Coronary artery (tissue), 2 donors: ENCODE measurements around the gene KRT17.
A peak's percentile ranks its signal among the peaks of the same experiment; 100 is the strongest.

ENCODE experiments used
- DNase-seq: peaks from one replicate; pipeline ENCODE4 v3.0.0-alpha.2; 2017; ENCODE audit warnings: low spot score
- H3K27ac ChIP-seq, 2 donors: fragments of 200-600 bp; sonication (generic); one replicate each; pipeline ENCODE4 v1.5.1; 2016 to 2019
- H3K4me3 ChIP-seq: fragments of 200-600 bp; sonication (generic); 2 replicates; pipeline ENCODE4 v1.5.1; 2016; ENCODE audit warnings: mild to moderate bottlenecking, moderate library complexity
- TF ChIP-seq, protein P1 (sequence below): fragments of 200-600 bp; sonication (generic); IDR thresholded peaks from one replicate; pipeline ENCODE4 v1.5.1; 2019; ENCODE audit warnings: antibody characterized with exemption

Gene KRT17

DNA sequence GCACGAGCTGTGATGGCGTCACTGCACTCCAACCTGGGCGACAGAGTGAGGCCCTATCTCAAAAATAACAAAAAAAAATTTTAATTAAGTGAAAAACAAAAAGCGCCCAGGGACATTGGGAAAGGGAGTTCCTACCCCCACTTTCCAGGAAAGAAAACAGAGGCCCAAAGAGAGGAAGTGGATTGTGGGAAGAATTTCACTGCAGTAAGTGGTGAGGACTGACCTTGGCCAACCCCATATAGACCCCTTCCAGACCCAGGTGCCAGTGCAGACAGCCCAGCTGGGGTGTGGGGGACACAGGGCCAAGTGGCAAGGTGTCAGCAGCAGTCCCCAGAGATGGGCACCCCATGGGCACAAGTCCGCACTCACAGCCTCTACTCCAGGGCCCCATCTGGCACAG lies 29.0 kb upstream of the KRT17 start:
- no peak overlapping the region for H3K27ac ChIP-seq
- TF ChIP-seq, protein P1, sequence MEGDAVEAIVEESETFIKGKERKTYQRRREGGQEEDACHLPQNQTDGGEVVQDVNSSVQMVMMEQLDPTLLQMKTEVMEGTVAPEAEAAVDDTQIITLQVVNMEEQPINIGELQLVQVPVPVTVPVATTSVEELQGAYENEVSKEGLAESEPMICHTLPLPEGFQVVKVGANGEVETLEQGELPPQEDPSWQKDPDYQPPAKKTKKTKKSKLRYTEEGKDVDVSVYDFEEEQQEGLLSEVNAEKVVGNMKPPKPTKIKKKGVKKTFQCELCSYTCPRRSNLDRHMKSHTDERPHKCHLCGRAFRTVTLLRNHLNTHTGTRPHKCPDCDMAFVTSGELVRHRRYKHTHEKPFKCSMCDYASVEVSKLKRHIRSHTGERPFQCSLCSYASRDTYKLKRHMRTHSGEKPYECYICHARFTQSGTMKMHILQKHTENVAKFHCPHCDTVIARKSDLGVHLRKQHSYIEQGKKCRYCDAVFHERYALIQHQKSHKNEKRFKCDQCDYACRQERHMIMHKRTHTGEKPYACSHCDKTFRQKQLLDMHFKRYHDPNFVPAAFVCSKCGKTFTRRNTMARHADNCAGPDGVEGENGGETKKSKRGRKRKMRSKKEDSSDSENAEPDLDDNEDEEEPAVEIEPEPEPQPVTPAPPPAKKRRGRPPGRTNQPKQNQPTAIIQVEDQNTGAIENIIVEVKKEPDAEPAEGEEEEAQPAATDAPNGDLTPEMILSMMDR = no peak
- DNase-seq = no peak
- no peak overlapping the region for H3K4me3 ChIP-seq

DNA sequence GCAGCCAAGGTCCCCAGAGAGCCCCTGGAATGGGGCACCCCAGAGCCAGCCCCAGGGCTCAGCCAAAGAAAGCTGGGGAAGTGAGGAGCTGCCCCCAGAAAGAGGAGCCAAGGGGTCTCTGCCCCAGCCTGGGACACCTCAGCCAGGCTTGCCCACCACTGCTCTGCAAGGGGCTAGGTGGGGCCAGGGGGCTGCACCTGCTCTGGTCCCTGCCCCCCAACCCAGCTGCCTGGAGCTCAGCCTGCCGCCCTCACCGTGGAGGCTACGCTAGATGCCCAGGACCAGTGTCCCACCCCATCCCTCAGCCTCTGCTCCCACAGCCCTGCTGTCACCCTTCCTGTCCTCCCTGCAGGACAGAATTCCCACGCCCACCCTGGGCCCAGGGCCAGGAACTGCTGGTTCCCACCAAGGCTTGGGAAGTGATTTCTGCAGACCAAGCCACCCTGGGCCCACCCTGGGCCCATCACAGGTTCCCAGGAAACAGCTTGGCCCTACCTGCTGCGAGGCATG lies 28.1 kb upstream of the KRT17 start:
- no peak overlapping the region for H3K4me3 ChIP-seq
- no peak for DNase-seq
- TF ChIP-seq, protein P1 = no peak
- H3K27ac ChIP-seq = no peak overlapping the region

DNA sequence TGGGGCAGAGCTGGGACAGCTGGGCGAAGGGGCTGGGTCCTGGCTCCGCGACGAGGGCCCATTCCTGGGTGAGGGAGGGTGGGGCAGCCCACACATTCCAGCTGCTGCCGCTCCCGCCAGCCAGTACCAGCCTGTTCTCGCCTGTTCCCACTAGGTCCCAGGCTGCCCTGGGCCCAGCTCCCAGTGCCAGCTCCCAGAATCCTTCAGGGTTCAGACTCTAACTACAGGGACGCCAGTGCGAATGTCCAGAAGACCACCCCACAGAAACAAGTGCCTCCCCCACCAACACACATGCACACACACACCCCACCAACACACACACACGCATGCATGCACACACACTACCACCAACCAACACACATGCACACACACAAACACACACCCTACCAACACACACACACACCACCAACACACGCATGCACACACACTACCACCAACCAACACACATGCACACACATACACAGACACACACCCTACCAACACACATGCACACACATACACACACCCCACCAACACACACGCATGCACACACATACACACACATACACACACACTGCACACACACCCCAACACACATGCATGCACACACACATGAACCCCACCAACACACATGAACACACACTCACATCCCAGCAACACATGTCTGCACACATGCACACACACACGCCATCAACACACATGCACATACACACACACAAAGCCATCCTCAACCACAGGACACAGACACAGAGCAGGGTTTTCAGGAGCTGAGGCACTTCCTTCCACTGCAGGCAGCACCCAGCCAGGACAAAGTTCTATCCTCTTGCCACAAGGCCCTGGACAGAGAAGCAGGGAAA lies 27.5 kb upstream of the KRT17 start:
- peak overlapping the region; percentile 25 to 80 for H3K27ac ChIP-seq
- no peak for DNase-seq

DNA sequence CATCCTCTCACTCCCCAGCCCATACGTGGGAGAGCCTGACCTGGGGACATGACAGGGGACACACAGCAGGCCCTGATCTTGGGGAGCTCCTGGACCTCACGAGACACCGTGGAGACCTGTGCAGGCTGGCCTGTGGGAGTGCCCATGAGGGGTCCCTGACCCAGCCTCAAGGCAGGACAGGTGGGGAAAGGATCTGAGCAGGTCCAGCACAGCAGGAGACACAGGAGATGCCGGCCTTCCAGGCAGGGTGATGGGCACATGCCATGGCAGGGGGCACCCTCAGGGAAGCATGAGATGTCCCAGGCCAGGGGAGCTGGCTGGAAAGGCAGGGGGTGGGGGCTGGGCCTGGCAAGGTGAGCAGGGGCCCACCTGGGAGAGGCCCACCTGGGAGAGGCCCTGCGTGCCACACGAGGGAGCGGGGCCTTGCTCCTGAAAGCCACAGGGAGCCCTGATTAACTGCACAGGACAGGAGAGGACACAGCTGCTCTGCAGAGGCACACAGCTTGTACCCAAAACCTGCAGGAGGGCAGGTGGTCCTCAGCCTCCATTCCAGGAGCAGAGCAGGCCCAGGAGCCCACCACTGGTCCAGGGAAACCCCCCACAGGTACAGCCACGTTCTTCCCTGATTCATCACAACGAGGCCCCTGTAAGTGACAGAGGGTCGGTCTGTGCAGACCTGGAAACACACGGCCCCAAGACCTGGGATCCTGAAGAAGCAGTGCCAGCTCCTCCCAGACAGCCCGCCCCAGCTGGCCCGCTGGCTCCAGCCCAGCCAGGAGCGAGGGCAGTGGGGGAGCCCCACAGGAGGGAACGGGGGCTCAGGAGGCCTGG lies 26.6 kb upstream of the KRT17 start:
- H3K4me3 ChIP-seq = peak overlapping the region; percentile 55
- TF ChIP-seq, protein P1 = no peak
- no peak for DNase-seq
- peak overlapping the region; percentile 25 to 80 for H3K27ac ChIP-seq

More for the DNA sequence above, 27.5 kb upstream of the KRT17 start:
- TF ChIP-seq, protein P1 = no peak
- peak overlapping the region; percentile 55 for H3K4me3 ChIP-seq

DNA sequence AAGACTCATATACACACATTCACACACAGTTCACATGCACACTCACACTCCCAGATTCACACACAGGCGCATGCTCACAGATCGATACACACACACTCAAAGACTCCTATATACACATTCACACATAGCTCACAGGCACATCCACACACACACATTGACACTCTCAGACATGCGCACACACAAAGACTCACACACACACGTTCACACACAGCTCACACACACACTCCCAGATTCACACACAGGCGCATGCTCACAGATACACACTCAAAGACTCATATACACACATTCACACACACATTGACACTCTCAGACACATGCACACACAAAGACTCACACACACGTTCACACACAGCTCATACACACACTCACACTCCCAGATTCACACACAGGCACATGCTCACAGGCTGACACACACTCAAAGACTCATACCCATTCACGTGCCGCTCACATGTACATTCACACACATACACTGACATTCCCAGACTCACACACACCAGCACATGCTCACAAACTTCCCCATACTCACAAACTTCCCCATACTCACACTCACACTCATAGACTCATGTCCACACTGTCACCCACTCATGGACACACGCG lies 25.6 kb upstream of the KRT17 start:
- TF ChIP-seq, protein P1 = no peak
- Histone ChIP-seq H3K4me3 (no peak overlapping the region), H3K27ac (no peak overlapping the region)
- no peak for DNase-seq

DNA sequence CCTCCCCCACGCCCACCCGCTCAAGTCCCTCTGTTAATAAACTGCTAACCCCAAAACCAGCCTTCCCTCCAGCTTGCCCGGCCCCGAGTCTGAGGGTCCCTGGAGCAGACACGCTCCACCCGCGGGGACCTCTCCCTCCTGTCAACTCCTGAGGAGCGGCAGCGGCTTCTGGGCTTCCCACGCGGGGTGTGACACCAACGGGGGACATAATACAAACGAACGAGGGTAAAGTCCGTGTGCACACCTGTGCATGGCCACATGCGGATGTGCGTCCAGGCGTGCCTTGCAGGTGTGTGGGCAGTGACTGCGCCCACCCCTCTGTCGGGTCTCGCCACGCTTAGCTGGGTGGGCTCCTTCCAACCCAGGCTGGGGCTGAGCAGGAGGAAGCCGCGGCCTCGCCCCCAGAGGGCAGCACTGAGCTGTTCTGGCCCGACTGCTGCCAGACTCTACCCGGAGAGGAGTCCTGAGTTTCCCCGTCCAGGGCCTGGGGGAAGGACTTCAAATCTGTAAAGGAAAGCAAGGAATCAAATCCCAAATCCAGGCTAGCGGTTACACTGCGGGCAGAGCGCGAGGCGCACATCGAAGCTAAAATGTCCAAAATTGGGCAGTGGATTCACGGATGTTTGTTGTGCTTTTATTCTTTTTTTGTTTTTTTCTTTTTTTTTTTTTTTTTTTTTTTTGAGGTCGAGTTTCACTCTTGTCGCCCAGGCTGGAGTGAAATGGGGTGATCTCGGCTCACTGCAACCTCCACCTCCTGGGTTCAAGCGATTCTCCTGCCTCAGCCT lies 24.2 kb upstream of the KRT17 start:
- TF ChIP-seq, protein P1 = peak; percentile 94
- peak overlapping the region; percentile 64 for H3K4me3 ChIP-seq
- H3K27ac ChIP-seq = peak overlapping the region in 1 of 2 donors; percentile 68
- peak; percentile 87 for DNase-seq
